ENCODE measurements around the gene CD84.
"Not testable (repeated sequence)": the region's sequence is repeated elsewhere in the genome, so short reads cannot be mapped to it uniquely, and the experiment has no call there.

The CD84 gene

GRCh38 chr1:160560806-160561205 lies 18.5 kb downstream of the CD84 start:
- Histone ChIP-seq H3K4me3 (ENCODE audit: low read depth in 1 of 5, low read length in 5 of 5) (no peak overlapping the region), H3K4me1 (ENCODE audit: control insufficient read depth in 5 of 5, insufficient read depth in 5 of 5, low read length in 5 of 5) (peaks cover 0 to 3% (median under 1%) of the 10 kb centered on the region in 5 donors), H3K9ac (ENCODE audit: low read length in 5 of 5) (no peak overlapping the region), H3K9me3 (ENCODE audit: control insufficient read depth in 5 of 5, low read length in 5 of 5) (peaks cover 0 to 9% (median 2%) of the 10 kb centered on the region in 5 donors), H3K36me3 (ENCODE audit: control insufficient read depth in 5 of 5, insufficient read depth in 5 of 5, low read length in 5 of 5) (no peaks in the 10 kb centered on the region), H3K27ac (ENCODE audit: low read depth, low read length) (no peak overlapping the region), H3K27me3 (ENCODE audit: control insufficient read depth in 5 of 5, insufficient read depth in 4 of 5, low read length in 5 of 5) (no peaks in the 10 kb centered on the region)

- H3K4me3 ChIP-seq (ENCODE audit: low read depth in 1 of 5, low read length in 5 of 5) = no peak overlapping the region
- peaks cover 0 to 3% (median 0%) of the 10 kb centered on the region in 5 donors for H3K4me1 ChIP-seq (ENCODE audit: control insufficient read depth in 5 of 5, insufficient read depth in 5 of 5, low read length in 5 of 5)
- H3K27ac ChIP-seq (ENCODE audit: low read depth, low read length) = no peak overlapping the region
- no peak overlapping the region for H3K9ac ChIP-seq (ENCODE audit: low read length in 5 of 5)
- peaks cover 0 to 9% (median 2%) of the 10 kb centered on the region in 5 donors for H3K9me3 ChIP-seq (ENCODE audit: control insufficient read depth in 5 of 5, low read length in 5 of 5)
- no peaks in the 10 kb centered on the region for H3K36me3 ChIP-seq (ENCODE audit: control insufficient read depth in 5 of 5, insufficient read depth in 5 of 5, low read length in 5 of 5)
- H3K27me3 ChIP-seq (ENCODE audit: control insufficient read depth in 5 of 5, insufficient read depth in 4 of 5, low read length in 5 of 5) = no peaks in the 10 kb centered on the region
Measured at GRCh38 chr1:160560045-160560705, 19.1 kb downstream of the CD84 start.

DNA sequence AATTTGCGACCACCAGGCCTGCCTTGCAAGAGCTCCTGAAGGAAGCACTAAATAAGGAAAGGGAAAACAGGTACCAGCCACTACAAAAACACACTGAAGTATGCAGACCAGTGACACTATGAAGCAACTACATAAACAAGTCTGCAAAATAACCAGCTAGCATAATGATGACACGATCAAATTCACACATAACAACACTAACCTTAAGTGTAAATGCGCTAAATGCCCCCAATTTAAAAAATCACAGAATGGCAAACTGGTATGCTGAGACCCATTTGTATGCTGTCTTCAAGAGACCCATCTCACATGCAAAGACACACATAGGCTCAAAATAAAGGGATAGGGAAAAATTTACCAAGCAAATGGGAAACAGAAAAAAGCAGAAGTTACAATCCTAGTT lies 19.9 kb downstream of the CD84 start:
- H3K4me1 ChIP-seq (ENCODE audit: control insufficient read depth in 5 of 5, insufficient read depth in 5 of 5, low read length in 5 of 5); H3K27ac ChIP-seq (ENCODE audit: low read depth, low read length); H3K4me3 ChIP-seq (ENCODE audit: low read depth in 1 of 5, low read length in 5 of 5): not testable (repeated sequence)

DNA sequence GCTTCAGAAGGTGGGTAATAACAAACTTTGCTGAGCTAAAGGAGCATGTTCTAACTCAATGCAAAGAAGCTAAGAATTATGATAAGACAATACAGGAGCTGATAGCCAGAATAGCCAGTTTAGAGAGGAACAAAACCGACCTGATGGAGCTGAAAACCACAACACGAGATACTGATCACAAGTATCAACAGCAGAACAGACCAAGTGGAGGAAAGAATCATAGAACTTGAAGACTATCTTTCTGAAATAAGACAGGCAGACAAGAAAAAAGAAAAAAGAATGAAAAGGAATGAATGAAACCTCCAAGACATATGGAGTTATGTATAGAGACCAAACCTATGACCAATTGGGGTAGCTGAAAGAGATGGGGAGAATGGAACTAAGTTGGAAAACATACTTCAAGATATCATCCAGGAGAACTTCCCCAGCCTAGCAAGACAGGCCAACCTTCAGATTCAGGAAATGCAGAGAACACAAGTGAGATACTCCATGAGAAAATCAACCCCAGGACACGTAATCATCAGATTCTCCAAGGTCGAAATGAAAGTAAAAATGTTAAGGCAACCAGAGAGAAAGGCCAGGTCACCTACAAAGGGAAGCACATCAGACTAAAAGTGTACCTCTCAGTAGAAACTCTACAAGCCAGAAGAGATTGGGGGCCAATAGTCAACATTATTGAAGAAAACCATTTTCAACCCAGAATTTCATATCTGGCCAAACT lies 20.5 kb downstream of the CD84 start:
- Histone ChIP-seq H3K27me3 (ENCODE audit: control insufficient read depth in 5 of 5, insufficient read depth in 4 of 5, low read length in 5 of 5) (no peaks in the 10 kb centered on the region), H3K9me3 (ENCODE audit: control insufficient read depth in 5 of 5, low read length in 5 of 5) (peaks cover 0 to 9% (median 2%) of the 10 kb centered on the region in 5 donors), H3K27ac (ENCODE audit: low read depth, low read length) (no peak overlapping the region), H3K4me1 (ENCODE audit: control insufficient read depth in 5 of 5, insufficient read depth in 5 of 5, low read length in 5 of 5) (peaks cover 0 to 1% (median 0%) of the 10 kb centered on the region in 5 donors), H3K9ac (ENCODE audit: low read length in 5 of 5) (no peak overlapping the region), H3K36me3 (ENCODE audit: control insufficient read depth in 5 of 5, insufficient read depth in 5 of 5, low read length in 5 of 5) (no peaks in the 10 kb centered on the region), H3K4me3 (ENCODE audit: low read depth in 1 of 5, low read length in 5 of 5) (no peak overlapping the region)

More for the DNA sequence above, 19.9 kb downstream of the CD84 start:
- H3K9ac ChIP-seq (ENCODE audit: low read length in 5 of 5); H3K9me3 ChIP-seq (ENCODE audit: control insufficient read depth in 5 of 5, low read length in 5 of 5); H3K27me3 ChIP-seq (ENCODE audit: control insufficient read depth in 5 of 5, insufficient read depth in 4 of 5, low read length in 5 of 5); H3K36me3 ChIP-seq (ENCODE audit: control insufficient read depth in 5 of 5, insufficient read depth in 5 of 5, low read length in 5 of 5): not testable (repeated sequence)

DNA sequence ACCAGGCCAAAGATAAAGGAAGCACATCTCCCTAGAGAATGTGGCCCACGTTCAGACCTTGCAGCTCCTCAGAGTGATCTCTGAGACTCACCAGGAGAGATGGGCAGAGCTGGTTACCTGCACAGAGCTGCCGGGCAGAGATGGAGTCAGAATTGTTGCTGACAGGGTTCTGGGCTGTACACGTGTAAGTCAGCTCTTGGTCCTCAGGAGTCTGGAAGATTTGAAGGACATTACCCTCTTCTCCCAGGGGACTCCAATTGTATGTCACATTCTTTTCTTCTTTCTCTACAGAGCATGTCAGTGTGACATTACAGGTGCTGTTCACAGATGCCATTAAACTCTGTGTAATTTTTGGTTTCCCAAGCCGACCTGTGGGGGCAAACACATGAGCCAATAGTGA lies 25.5 kb downstream of the CD84 start:
- H3K27me3 ChIP-seq (ENCODE audit: control insufficient read depth in 5 of 5, insufficient read depth in 4 of 5, low read length in 5 of 5) = no peaks in the 10 kb centered on the region
- peaks cover 0 to 25% (median 0%) of the 10 kb centered on the region in 5 donors for H3K36me3 ChIP-seq (ENCODE audit: control insufficient read depth in 5 of 5, insufficient read depth in 5 of 5, low read length in 5 of 5)
- no peaks in the 10 kb centered on the region for H3K9me3 ChIP-seq (ENCODE audit: control insufficient read depth in 5 of 5, low read length in 5 of 5)
- no peak overlapping the region for H3K4me3 ChIP-seq (ENCODE audit: low read depth in 1 of 5, low read length in 5 of 5)
- H3K9ac ChIP-seq (ENCODE audit: low read length in 5 of 5) = no peak overlapping the region
- H3K27ac ChIP-seq (ENCODE audit: low read depth, low read length) = no peak overlapping the region
- no peaks in the 10 kb centered on the region for H3K4me1 ChIP-seq (ENCODE audit: control insufficient read depth in 5 of 5, insufficient read depth in 5 of 5, low read length in 5 of 5)

DNA sequence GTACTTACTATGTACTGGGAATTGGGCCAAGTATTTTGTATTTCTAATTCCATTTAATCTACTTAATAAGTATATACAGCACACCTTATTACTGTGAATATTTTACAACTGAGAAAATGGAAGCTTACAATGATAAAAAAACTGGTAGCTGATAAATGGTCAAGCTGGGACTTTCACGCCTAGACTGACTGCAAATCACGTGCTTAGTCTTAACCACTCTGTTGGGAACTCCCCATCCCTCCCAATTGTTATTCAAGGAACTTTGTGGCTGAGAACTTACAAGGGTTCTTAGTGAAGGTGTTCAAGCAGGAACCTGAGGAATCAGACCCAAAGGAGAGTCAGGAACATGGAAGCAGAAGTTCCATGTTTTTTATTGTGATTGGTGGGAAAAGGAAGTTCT lies 26.9 kb downstream of the CD84 start:
- Histone ChIP-seq H3K9ac (ENCODE audit: low read length in 5 of 5) (no peak overlapping the region), H3K27me3 (ENCODE audit: control insufficient read depth in 5 of 5, insufficient read depth in 4 of 5, low read length in 5 of 5) (no peaks in the 10 kb centered on the region), H3K9me3 (ENCODE audit: control insufficient read depth in 5 of 5, low read length in 5 of 5) (no peaks in the 10 kb centered on the region), H3K36me3 (ENCODE audit: control insufficient read depth in 5 of 5, insufficient read depth in 5 of 5, low read length in 5 of 5) (peaks cover 0 to 32% (median 3%) of the 10 kb centered on the region in 5 donors), H3K27ac (ENCODE audit: low read depth, low read length) (no peak overlapping the region), H3K4me1 (ENCODE audit: control insufficient read depth in 5 of 5, insufficient read depth in 5 of 5, low read length in 5 of 5) (peaks cover 0 to 8% (median 0%) of the 10 kb centered on the region in 5 donors), H3K4me3 (ENCODE audit: low read depth in 1 of 5, low read length in 5 of 5) (no peak overlapping the region)

DNA sequence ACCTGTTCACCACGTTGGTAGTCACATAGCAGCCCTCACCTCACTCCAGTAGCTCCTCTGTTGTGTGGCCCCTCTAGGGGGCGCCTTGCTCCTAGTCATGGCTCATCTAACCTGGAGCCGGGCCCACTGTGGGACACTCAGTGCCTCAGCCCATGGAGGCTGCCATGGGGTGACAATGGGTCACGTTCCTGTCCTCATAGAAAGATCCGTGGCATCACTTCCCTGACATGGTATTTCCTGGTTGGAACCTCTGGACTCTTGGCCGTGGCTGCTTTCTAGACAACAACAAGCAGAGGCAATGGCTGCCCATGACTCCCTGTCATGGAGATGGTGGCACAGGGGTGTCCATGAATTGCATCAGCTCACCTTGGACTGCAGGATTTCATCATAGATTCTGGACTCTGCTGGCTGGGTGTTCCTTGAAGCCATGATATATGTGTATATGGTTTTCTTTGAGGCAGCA lies 28.7 kb downstream of the CD84 start:
- Histone ChIP-seq H3K4me1 (ENCODE audit: control insufficient read depth in 5 of 5, insufficient read depth in 5 of 5, low read length in 5 of 5) (peaks cover 0 to 18% (median 0%) of the 10 kb centered on the region in 5 donors), H3K36me3 (ENCODE audit: control insufficient read depth in 5 of 5, insufficient read depth in 5 of 5, low read length in 5 of 5) (peaks cover 0 to 33% (median 3%) of the 10 kb centered on the region in 5 donors), H3K27me3 (ENCODE audit: control insufficient read depth in 5 of 5, insufficient read depth in 4 of 5, low read length in 5 of 5) (no peaks in the 10 kb centered on the region), H3K4me3 (ENCODE audit: low read depth in 1 of 5, low read length in 5 of 5) (no peak overlapping the region), H3K27ac (ENCODE audit: low read depth, low read length) (no peak overlapping the region), H3K9me3 (ENCODE audit: control insufficient read depth in 5 of 5, low read length in 5 of 5) (no peaks in the 10 kb centered on the region), H3K9ac (ENCODE audit: low read length in 5 of 5) (no peak overlapping the region)

GRCh38 chr1:160549665-160550006 lies 29.7 kb downstream of the CD84 start:
- H3K36me3 ChIP-seq (ENCODE audit: control insufficient read depth in 5 of 5, insufficient read depth in 5 of 5, low read length in 5 of 5) = peaks cover 0 to 33% (median 3%) of the 10 kb centered on the region in 5 donors
- H3K4me3 ChIP-seq (ENCODE audit: low read depth in 1 of 5, low read length in 5 of 5) = no peak overlapping the region
- H3K27ac ChIP-seq (ENCODE audit: low read depth, low read length) = no peak overlapping the region
- H3K9ac ChIP-seq (ENCODE audit: low read length in 5 of 5) = no peak overlapping the region
- peaks cover 0 to 18% (median 0%) of the 10 kb centered on the region in 5 donors for H3K4me1 ChIP-seq (ENCODE audit: control insufficient read depth in 5 of 5, insufficient read depth in 5 of 5, low read length in 5 of 5)
- H3K9me3 ChIP-seq (ENCODE audit: control insufficient read depth in 5 of 5, low read length in 5 of 5) = no peaks in the 10 kb centered on the region
- no peaks in the 10 kb centered on the region for H3K27me3 ChIP-seq (ENCODE audit: control insufficient read depth in 5 of 5, insufficient read depth in 4 of 5, low read length in 5 of 5)

DNA sequence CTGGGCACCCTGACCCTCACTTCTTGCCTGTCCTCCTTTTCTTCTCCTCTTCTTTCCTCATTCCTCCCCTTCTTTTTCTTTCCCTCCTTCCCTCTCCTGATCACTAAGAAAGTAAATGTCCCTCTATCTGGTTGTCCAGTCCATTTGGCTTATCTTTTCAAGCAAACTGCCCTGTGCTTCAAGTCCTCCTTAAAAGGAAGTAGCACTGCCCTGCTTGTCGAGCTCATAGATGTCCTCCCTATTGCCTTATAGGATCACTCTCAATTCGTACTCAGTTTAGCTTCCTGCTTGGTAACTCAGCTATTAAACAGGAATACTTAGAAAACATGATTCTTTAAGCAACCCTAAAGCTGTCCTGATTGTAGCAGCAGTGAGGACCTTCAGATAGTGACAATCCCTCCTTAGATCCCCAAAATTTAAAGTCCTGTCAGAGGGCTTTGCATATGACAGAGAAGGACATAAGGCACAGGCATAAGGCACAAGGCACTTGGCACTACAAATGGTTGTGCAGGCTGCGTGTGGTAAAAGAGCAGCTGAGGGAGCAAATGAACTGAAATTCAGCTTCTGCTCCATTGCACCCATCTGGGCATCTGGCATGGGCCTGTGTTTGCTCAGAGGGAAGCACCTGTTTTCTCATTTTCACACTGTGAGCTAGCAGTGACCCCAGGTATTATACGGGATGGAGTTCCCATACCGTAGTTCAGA lies 30.2 kb downstream of the CD84 start:
- H3K9ac ChIP-seq (ENCODE audit: low read length in 5 of 5) = no peak overlapping the region
- no peak overlapping the region for H3K4me3 ChIP-seq (ENCODE audit: low read depth in 1 of 5, low read length in 5 of 5)
- no peaks in the 10 kb centered on the region for H3K9me3 ChIP-seq (ENCODE audit: control insufficient read depth in 5 of 5, low read length in 5 of 5)
- H3K36me3 ChIP-seq (ENCODE audit: control insufficient read depth in 5 of 5, insufficient read depth in 5 of 5, low read length in 5 of 5) = peaks cover 0 to 33% (median 3%) of the 10 kb centered on the region in 5 donors
- no peak overlapping the region for H3K27ac ChIP-seq (ENCODE audit: low read depth, low read length)
- peaks cover 0 to 18% (median 0%) of the 10 kb centered on the region in 5 donors for H3K4me1 ChIP-seq (ENCODE audit: control insufficient read depth in 5 of 5, insufficient read depth in 5 of 5, low read length in 5 of 5)
- no peaks in the 10 kb centered on the region for H3K27me3 ChIP-seq (ENCODE audit: control insufficient read depth in 5 of 5, insufficient read depth in 4 of 5, low read length in 5 of 5)

GRCh38 chr1:160548183-160548582 lies 31.1 kb downstream of the CD84 start:
- Histone ChIP-seq H3K27ac (ENCODE audit: low read depth, low read length) (no peak overlapping the region), H3K9me3 (ENCODE audit: control insufficient read depth in 5 of 5, low read length in 5 of 5) (no peaks in the 10 kb centered on the region), H3K4me3 (ENCODE audit: low read depth in 1 of 5, low read length in 5 of 5) (no peak overlapping the region), H3K9ac (ENCODE audit: low read length in 5 of 5) (no peak overlapping the region), H3K4me1 (ENCODE audit: control insufficient read depth in 5 of 5, insufficient read depth in 5 of 5, low read length in 5 of 5) (peaks cover 0 to 18% (median 0%) of the 10 kb centered on the region in 5 donors), H3K36me3 (ENCODE audit: control insufficient read depth in 5 of 5, insufficient read depth in 5 of 5, low read length in 5 of 5) (peaks cover 0 to 27% (median 3%) of the 10 kb centered on the region in 5 donors), H3K27me3 (ENCODE audit: control insufficient read depth in 5 of 5, insufficient read depth in 4 of 5, low read length in 5 of 5) (no peaks in the 10 kb centered on the region)

Data from subcutaneous abdominal adipose tissue (tissue), 5 donors.